ENCODE measurements around the gene LRMDA.

Gene LRMDA

GRCh38 chr10:75611993-75612372, 180.6 kb downstream of the LRMDA start:
- WGBS, result 80% methylated on average over 3 of the region's 3 CpGs

GRCh38 chr10:75612904-75613684, 181.7 kb downstream of the LRMDA start:
- Histone ChIP-seq H3K4me1 (ENCODE audit: control insufficient read depth, insufficient read depth, low read depth, low read length) (no peaks in the 10 kb centered on the region), H2AK5ac (ENCODE audit: low read length, severe bottlenecking) (no peak overlapping the region), H3K4ac (ENCODE audit: low read depth in 1 of 2, low read length in 2 of 2) (no peak overlapping the region), H3K18ac (ENCODE audit: low read depth in 1 of 2, low read length in 2 of 2) (no peak overlapping the region), H4K8ac (ENCODE audit: low read length) (no peak overlapping the region), H3K14ac (ENCODE audit: low read length in 2 of 2) (no peak overlapping the region), H3K27ac (ENCODE audit: low read length, poor library complexity, severe bottlenecking) (no peak overlapping the region), H2BK120ac (ENCODE audit: low read depth, low read length) (no peak overlapping the region), H2BK5ac (ENCODE audit: low read depth, low read length, poor library complexity, severe bottlenecking) (no peak overlapping the region), H3K9me3 (ENCODE audit: control insufficient read depth, low read length) (no peaks in the 10 kb centered on the region), H3K4me3 (ENCODE audit: insufficient read depth in 1 of 2, low read depth in 1 of 2, low read length in 2 of 2) (no peak overlapping the region), H4K91ac (ENCODE audit: low read length) (no peak overlapping the region), H3K79me1 (replicated peaks; ENCODE audit: low read length, poor library complexity, severe bottlenecking) (no peaks in the 10 kb centered on the region), H3K27me3 (ENCODE audit: control insufficient read depth in 1 of 2, insufficient read depth in 1 of 2, low read length in 2 of 2) (peaks cover 0 to 21% of the 10 kb centered on the region in 2 experiments), H3K4me2 (ENCODE audit: low read length, poor library complexity, severe bottlenecking) (no peak overlapping the region), H2BK12ac (ENCODE audit: low read length in 2 of 2) (no peak overlapping the region), H2AFZ (ENCODE audit: low read depth, low read length) (no peak overlapping the region), H3K9ac (ENCODE audit: low read length) (peak overlapping the region; percentile 40), H3K36me3 (ENCODE audit: control insufficient read depth in 1 of 2, insufficient read depth in 2 of 2, low read depth in 1 of 2, low read length in 2 of 2) (no peaks in the 10 kb centered on the region), H3K23ac (ENCODE audit: low read length in 2 of 2) (no peak overlapping the region), H2BK15ac (ENCODE audit: low read depth, poor library complexity, severe bottlenecking) (no peak overlapping the region)
- WGBS, result 56% methylated on average over 3 of the region's 5 CpGs
- peak; percentile 82 for DNase-seq

More at GRCh38 chr10:75611993-75612372, 180.6 kb downstream of the LRMDA start:
- Histone ChIP-seq H3K4me1 (ENCODE audit: control insufficient read depth, insufficient read depth, low read depth, low read length) (no peaks in the 10 kb centered on the region), H2BK12ac (ENCODE audit: low read length in 2 of 2) (no peak overlapping the region), H2BK120ac (ENCODE audit: low read depth, low read length) (no peak overlapping the region), H3K18ac (ENCODE audit: low read depth in 1 of 2, low read length in 2 of 2) (no peak overlapping the region), H3K27me3 (ENCODE audit: control insufficient read depth in 1 of 2, insufficient read depth in 1 of 2, low read length in 2 of 2) (peaks cover 0 to 21% of the 10 kb centered on the region in 2 experiments), H4K91ac (ENCODE audit: low read length) (no peak overlapping the region), H2BK15ac (ENCODE audit: low read depth, poor library complexity, severe bottlenecking) (no peak overlapping the region), H3K36me3 (ENCODE audit: control insufficient read depth in 1 of 2, insufficient read depth in 2 of 2, low read depth in 1 of 2, low read length in 2 of 2) (no peaks in the 10 kb centered on the region), H3K23ac (ENCODE audit: low read length in 2 of 2) (no peak overlapping the region), H4K8ac (ENCODE audit: low read length) (no peak overlapping the region), H3K9me3 (ENCODE audit: control insufficient read depth, low read length) (no peaks in the 10 kb centered on the region), H3K4me2 (ENCODE audit: low read length, poor library complexity, severe bottlenecking) (no peak overlapping the region), H3K9ac (ENCODE audit: low read length) (no peak overlapping the region), H2AK5ac (ENCODE audit: low read length, severe bottlenecking) (no peak overlapping the region), H2AFZ (ENCODE audit: low read depth, low read length) (no peak overlapping the region), H3K4me3 (ENCODE audit: insufficient read depth in 1 of 2, low read depth in 1 of 2, low read length in 2 of 2) (no peak overlapping the region), H3K27ac (ENCODE audit: low read length, poor library complexity, severe bottlenecking) (no peak overlapping the region), H2BK5ac (ENCODE audit: low read depth, low read length, poor library complexity, severe bottlenecking) (no peak overlapping the region), H3K79me1 (replicated peaks; ENCODE audit: low read length, poor library complexity, severe bottlenecking) (no peaks in the 10 kb centered on the region), H3K14ac (ENCODE audit: low read length in 2 of 2) (no peak overlapping the region), H3K4ac (ENCODE audit: low read depth in 1 of 2, low read length in 2 of 2) (no peak overlapping the region)
- DNase-seq, result no peak

- peak overlapping the region; percentile 19 for H4K8ac ChIP-seq (ENCODE audit: low read length)
- H2BK120ac ChIP-seq (ENCODE audit: low read depth, low read length), result no peak overlapping the region
- no peak overlapping the region for H2AK5ac ChIP-seq (ENCODE audit: low read length, severe bottlenecking)
- H3K9ac ChIP-seq (ENCODE audit: low read length), result no peak overlapping the region
- no peak overlapping the region for H3K23ac ChIP-seq (ENCODE audit: low read length in 2 of 2)
- peak overlapping the region in 1 of 2 experiments; percentile 14 for H3K18ac ChIP-seq (ENCODE audit: low read depth in 1 of 2, low read length in 2 of 2)
- H3K4ac ChIP-seq (ENCODE audit: low read depth in 1 of 2, low read length in 2 of 2), result no peak overlapping the region
- H3K4me1 ChIP-seq (ENCODE audit: control insufficient read depth, insufficient read depth, low read depth, low read length), result no peaks in the 10 kb centered on the region
- H3K4me2 ChIP-seq (ENCODE audit: low read length, poor library complexity, severe bottlenecking), result no peak overlapping the region
- H3K9me3 ChIP-seq (ENCODE audit: control insufficient read depth, low read length), result no peaks in the 10 kb centered on the region
- H3K27me3 ChIP-seq (ENCODE audit: control insufficient read depth in 1 of 2, insufficient read depth in 1 of 2, low read length in 2 of 2), result peaks cover 0 to 19% of the 10 kb centered on the region in 2 experiments
- no peak overlapping the region for H2AFZ ChIP-seq (ENCODE audit: low read depth, low read length)
- no peak overlapping the region for H4K91ac ChIP-seq (ENCODE audit: low read length)
- H3K27ac ChIP-seq (ENCODE audit: low read length, poor library complexity, severe bottlenecking), result no peak overlapping the region
- H3K14ac ChIP-seq (ENCODE audit: low read length in 2 of 2), result no peak overlapping the region
- H3K36me3 ChIP-seq (ENCODE audit: control insufficient read depth in 1 of 2, insufficient read depth in 2 of 2, low read depth in 1 of 2, low read length in 2 of 2), result no peaks in the 10 kb centered on the region
- H2BK15ac ChIP-seq (ENCODE audit: low read depth, poor library complexity, severe bottlenecking), result no peak overlapping the region
- H2BK5ac ChIP-seq (ENCODE audit: low read depth, low read length, poor library complexity, severe bottlenecking), result no peak overlapping the region
- peak; percentile 81 for DNase-seq
- H2BK12ac ChIP-seq (ENCODE audit: low read length in 2 of 2), result no peak overlapping the region
- WGBS, result 14% methylated on average over 6 of the region's 10 CpGs
- no peak overlapping the region for H3K4me3 ChIP-seq (ENCODE audit: insufficient read depth in 1 of 2, low read depth in 1 of 2, low read length in 2 of 2)
- H3K79me1 ChIP-seq (replicated peaks; ENCODE audit: low read length, poor library complexity, severe bottlenecking), result no peaks in the 10 kb centered on the region
Observed at GRCh38 chr10:75613685-75614504, 182.5 kb downstream of the LRMDA start.

- no peak overlapping the region for H4K91ac ChIP-seq (ENCODE audit: low read length)
- 100% methylated on average over 2 of the region's 3 CpGs for WGBS
- no peaks in the 10 kb centered on the region for H3K79me1 ChIP-seq (replicated peaks; ENCODE audit: low read length, poor library complexity, severe bottlenecking)
- no peak overlapping the region for H3K14ac ChIP-seq (ENCODE audit: low read length in 2 of 2)
- H2BK12ac ChIP-seq (ENCODE audit: low read length in 2 of 2), result no peak overlapping the region
- H3K4me2 ChIP-seq (ENCODE audit: low read length, poor library complexity, severe bottlenecking), result no peak overlapping the region
- peaks cover 0 to 19% of the 10 kb centered on the region in 2 experiments for H3K27me3 ChIP-seq (ENCODE audit: control insufficient read depth in 1 of 2, insufficient read depth in 1 of 2, low read length in 2 of 2)
- no peak overlapping the region for H3K27ac ChIP-seq (ENCODE audit: low read length, poor library complexity, severe bottlenecking)
- no peak overlapping the region for H3K23ac ChIP-seq (ENCODE audit: low read length in 2 of 2)
- H3K4me3 ChIP-seq (ENCODE audit: insufficient read depth in 1 of 2, low read depth in 1 of 2, low read length in 2 of 2), result no peak overlapping the region
- H2BK5ac ChIP-seq (ENCODE audit: low read depth, low read length, poor library complexity, severe bottlenecking), result no peak overlapping the region
- no peaks in the 10 kb centered on the region for H3K9me3 ChIP-seq (ENCODE audit: control insufficient read depth, low read length)
- no peaks in the 10 kb centered on the region for H3K36me3 ChIP-seq (ENCODE audit: control insufficient read depth in 1 of 2, insufficient read depth in 2 of 2, low read depth in 1 of 2, low read length in 2 of 2)
- no peaks in the 10 kb centered on the region for H3K4me1 ChIP-seq (ENCODE audit: control insufficient read depth, insufficient read depth, low read depth, low read length)
- no peak overlapping the region for H3K18ac ChIP-seq (ENCODE audit: low read depth in 1 of 2, low read length in 2 of 2)
- no peak overlapping the region for H4K8ac ChIP-seq (ENCODE audit: low read length)
- no peak overlapping the region for H2BK120ac ChIP-seq (ENCODE audit: low read depth, low read length)
- H3K9ac ChIP-seq (ENCODE audit: low read length), result no peak overlapping the region
- H2BK15ac ChIP-seq (ENCODE audit: low read depth, poor library complexity, severe bottlenecking), result no peak overlapping the region
- no peak overlapping the region for H2AFZ ChIP-seq (ENCODE audit: low read depth, low read length)
- H2AK5ac ChIP-seq (ENCODE audit: low read length, severe bottlenecking), result no peak overlapping the region
- no peak overlapping the region for H3K4ac ChIP-seq (ENCODE audit: low read depth in 1 of 2, low read length in 2 of 2)
- DNase-seq, result no peak
Observed at GRCh38 chr10:75616076-75616475, 184.7 kb downstream of the LRMDA start.

All from mesenchymal stem cell (in vitro differentiated cells and primary cell).